IPS-15b (cell line): Measurements from ENCODE around the gene DNM3.
A peak's percentile ranks its signal among the peaks of the same experiment; 100 is the strongest.

Experiments used
- H3K27me3 ChIP-seq: one replicate; pipeline ENCODE4 v1.6.1; 2013; ENCODE audit warnings: low read length; ENCODE audit not compliant: control insufficient read depth, insufficient read depth
- H3K36me3 ChIP-seq: one replicate; pipeline ENCODE4 v1.6.1; 2013; ENCODE audit warnings: low read length; ENCODE audit not compliant: control insufficient read depth, insufficient read depth
- H3K4me1 ChIP-seq: one replicate; pipeline ENCODE4 v1.6.1; 2013; ENCODE audit warnings: mild to moderate bottlenecking, low read length; ENCODE audit not compliant: control insufficient read depth, insufficient read depth
- H3K4me3 ChIP-seq: one replicate; pipeline ENCODE4 v1.5.1; 2013; ENCODE audit warnings: low read depth, low read length
- H3K9ac ChIP-seq: one replicate; pipeline ENCODE4 v1.6.1; 2013; ENCODE audit warnings: low read depth, mild to moderate bottlenecking, low read length
- H3K9me3 ChIP-seq: one replicate; pipeline ENCODE4 v1.6.1; 2013; ENCODE audit warnings: mild to moderate bottlenecking, low read length; ENCODE audit not compliant: control insufficient read depth, insufficient read depth

The DNM3 gene

GRCh38 chr1:172394141-172394751, 552.9 kb downstream of the DNM3 start:
- Histone ChIP-seq H3K36me3 (no peaks in the 10 kb centered on the region), H3K9me3 (no peaks in the 10 kb centered on the region), H3K27me3 (no peaks in the 10 kb centered on the region), H3K4me1 (peaks cover 19% of the 10 kb centered on the region), H3K4me3 (no peak overlapping the region), H3K9ac (no peak overlapping the region)

GRCh38 chr1:172394811-172395210, 553.5 kb downstream of the DNM3 start:
- H3K4me1 ChIP-seq: peaks cover 22% of the 10 kb centered on the region
- no peaks in the 10 kb centered on the region for H3K9me3 ChIP-seq
- no peak overlapping the region for H3K4me3 ChIP-seq
- no peaks in the 10 kb centered on the region for H3K27me3 ChIP-seq
- no peaks in the 10 kb centered on the region for H3K36me3 ChIP-seq
- H3K9ac ChIP-seq: no peak overlapping the region

DNA sequence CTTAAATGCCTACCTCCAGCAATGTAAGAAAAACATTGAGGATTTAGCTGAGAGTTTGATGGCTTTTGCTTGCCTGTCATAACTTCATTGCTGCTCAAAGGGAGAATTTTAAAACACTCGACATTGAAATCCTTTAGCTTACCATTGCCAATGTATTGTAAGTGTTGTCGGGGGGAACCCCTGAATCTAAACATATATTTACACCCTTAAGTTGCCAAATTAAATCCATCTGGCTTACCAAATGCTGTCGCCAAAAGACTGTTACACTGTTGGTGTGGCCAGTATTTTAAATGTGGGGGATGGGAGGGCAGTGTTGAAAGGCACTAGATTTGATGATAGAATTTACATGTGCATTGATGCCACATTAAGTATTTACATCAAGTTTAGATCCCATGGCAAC, 554.3 kb downstream of the DNM3 start:
- no peaks in the 10 kb centered on the region for H3K36me3 ChIP-seq
- H3K4me1 ChIP-seq: peaks cover 25% of the 10 kb centered on the region
- no peak overlapping the region for H3K4me3 ChIP-seq
- no peak overlapping the region for H3K9ac ChIP-seq
- no peaks in the 10 kb centered on the region for H3K9me3 ChIP-seq
- H3K27me3 ChIP-seq: no peaks in the 10 kb centered on the region

DNA sequence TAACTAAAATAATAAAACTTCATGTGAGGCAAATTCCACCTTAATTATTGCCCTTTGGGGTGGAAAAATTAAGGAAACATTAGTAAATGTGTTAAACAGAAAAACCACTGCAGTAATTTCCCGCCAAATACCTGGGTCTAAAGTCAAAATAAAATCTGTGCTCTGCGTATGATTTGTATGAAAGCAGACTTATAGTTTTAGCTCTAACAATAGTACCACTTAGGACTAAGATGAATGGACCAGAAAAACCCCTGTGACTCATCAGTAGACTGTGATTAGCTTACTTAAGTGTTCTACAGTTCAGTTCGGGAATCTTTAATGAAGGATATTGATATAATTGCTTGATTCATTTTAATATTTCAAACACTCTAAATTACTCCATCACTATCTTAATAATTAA, 555.9 kb downstream of the DNM3 start:
- H3K9me3 ChIP-seq: no peaks in the 10 kb centered on the region
- H3K4me1 ChIP-seq: peaks cover 16% of the 10 kb centered on the region
- no peaks in the 10 kb centered on the region for H3K36me3 ChIP-seq
- H3K27me3 ChIP-seq: no peaks in the 10 kb centered on the region
- no peak overlapping the region for H3K9ac ChIP-seq
- no peak overlapping the region for H3K4me3 ChIP-seq

GRCh38 chr1:172397633-172398032, 556.3 kb downstream of the DNM3 start:
- H3K9ac ChIP-seq: no peak overlapping the region
- peaks cover 16% of the 10 kb centered on the region for H3K4me1 ChIP-seq
- no peak overlapping the region for H3K4me3 ChIP-seq
- no peaks in the 10 kb centered on the region for H3K9me3 ChIP-seq
- no peaks in the 10 kb centered on the region for H3K36me3 ChIP-seq
- H3K27me3 ChIP-seq: no peaks in the 10 kb centered on the region

- H3K27me3 ChIP-seq: no peaks in the 10 kb centered on the region
- H3K4me3 ChIP-seq: no peak overlapping the region
- no peak overlapping the region for H3K9ac ChIP-seq
- no peaks in the 10 kb centered on the region for H3K36me3 ChIP-seq
- H3K9me3 ChIP-seq: no peaks in the 10 kb centered on the region
- H3K4me1 ChIP-seq: peaks cover 16% of the 10 kb centered on the region
Measured at GRCh38 chr1:172398193-172398592, 556.9 kb downstream of the DNM3 start.

DNA sequence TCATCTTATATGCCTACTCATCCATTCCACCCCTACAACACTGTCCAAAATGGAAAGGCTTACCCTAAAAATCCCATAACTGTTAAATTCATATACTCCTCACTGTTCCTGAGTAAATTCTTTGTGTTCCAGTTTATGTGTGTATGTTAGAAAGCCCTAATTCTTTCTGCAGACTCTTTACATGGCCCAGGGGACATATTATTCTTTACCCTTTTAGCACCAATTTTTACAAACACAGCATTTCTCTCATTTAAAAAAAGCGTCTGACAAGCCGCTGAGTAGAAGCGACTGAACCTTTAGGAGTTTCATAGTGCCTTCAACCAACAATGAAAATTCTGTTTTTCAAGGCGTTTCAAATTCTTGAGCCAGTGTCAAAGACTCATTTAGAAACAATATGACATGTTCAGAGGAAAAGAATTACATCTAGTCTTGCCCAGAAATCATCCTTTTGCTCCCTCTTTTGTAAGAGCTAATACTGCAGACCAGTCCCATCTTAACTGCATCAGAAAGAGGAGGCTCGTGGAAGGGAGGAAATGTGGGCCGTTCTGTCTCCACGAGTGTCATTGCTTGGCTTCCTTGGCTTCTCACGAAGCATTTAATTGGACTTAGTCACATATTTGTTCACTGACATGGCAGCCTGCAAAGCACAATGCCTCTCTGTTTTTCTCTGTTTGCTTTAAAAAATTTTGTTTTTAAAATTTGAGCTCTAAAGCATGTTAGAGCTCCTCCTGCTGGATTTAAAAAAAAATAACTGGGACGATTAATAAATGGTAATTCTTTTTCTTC, 557.9 kb downstream of the DNM3 start:
- H3K36me3 ChIP-seq: no peaks in the 10 kb centered on the region
- H3K27me3 ChIP-seq: no peaks in the 10 kb centered on the region
- no peaks in the 10 kb centered on the region for H3K9me3 ChIP-seq
- peak overlapping the region; percentile 14 for H3K9ac ChIP-seq
- peaks cover 16% of the 10 kb centered on the region for H3K4me1 ChIP-seq
- no peak overlapping the region for H3K4me3 ChIP-seq

DNA sequence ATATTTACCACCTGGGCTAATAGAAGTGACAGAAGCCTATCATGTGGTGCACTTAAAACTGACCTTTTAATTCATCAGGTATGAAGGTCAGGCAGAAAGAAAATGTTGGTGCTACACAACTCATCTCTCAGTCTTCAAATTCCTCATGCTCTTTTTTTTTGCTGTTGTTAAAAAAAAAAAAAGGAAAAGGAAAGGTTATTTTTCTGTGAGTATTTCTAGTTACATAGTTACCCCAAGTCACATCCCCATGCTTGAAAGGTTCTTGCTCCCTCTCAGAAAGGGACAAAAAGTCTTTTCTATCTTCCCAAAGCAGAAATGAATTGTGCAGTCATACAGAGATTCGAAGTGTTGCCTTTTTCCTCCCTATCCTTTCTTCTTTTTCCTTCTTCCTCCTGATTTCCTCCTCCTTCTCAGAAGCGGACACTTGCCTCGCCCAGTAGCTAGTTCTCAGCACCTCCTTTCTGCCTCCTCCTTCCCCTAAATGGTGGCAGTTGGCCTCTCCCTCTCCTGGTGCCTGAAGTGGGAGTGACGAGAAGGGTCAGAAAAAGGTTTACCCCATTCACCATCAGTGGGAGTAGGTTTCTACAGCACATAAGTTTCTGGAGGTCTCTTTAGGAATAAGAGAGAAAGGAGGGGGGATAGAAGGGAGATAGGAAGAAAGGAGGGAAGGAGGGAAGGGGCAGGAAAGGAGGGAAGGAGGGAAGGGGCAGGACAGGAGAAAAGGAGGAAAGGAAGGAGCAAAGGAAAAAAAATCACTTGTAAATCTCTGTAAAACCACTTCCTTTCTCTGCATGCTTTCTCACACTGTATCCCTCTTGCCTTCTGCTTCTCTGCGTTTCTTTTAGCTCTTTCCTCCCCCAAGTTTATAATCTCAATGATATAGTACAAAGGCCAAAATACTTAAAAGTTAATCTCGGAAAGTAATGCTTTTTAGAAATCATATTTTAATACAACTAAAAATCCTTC, 558.7 kb downstream of the DNM3 start:
- Histone ChIP-seq H3K27me3 (no peaks in the 10 kb centered on the region), H3K4me3 (no peak overlapping the region)

GRCh38 chr1:172400722-172401105, 559.4 kb downstream of the DNM3 start:
- no peak overlapping the region for H3K9ac ChIP-seq

More for the DNA sequence above, 558.7 kb downstream of the DNM3 start:
- no peaks in the 10 kb centered on the region for H3K9me3 ChIP-seq
- H3K36me3 ChIP-seq: no peaks in the 10 kb centered on the region
- no peak overlapping the region for H3K9ac ChIP-seq
- H3K4me1 ChIP-seq: peaks cover 16% of the 10 kb centered on the region

DNA sequence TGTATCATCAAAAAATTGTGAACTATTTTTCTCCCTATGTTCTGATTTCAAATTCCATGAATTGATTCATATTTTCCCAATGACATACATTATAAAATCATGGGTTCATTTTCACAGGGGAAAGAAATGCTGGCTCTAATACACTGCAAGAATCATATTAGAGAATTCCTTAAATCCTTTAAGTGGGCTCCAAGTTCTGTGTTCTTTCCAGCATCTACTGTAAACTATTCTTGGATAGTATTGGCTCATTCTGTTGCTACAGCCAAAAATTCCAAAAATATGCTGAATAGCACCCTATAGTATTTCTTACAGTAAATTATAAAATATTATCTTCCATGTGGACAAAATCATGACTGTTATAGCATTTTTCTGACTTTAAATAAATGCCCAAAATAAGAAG, 560.2 kb downstream of the DNM3 start:
- H3K36me3 ChIP-seq: no peaks in the 10 kb centered on the region
- no peak overlapping the region for H3K4me3 ChIP-seq
- peaks cover 9% of the 10 kb centered on the region for H3K4me1 ChIP-seq
- no peaks in the 10 kb centered on the region for H3K27me3 ChIP-seq
- no peak overlapping the region for H3K9ac ChIP-seq
- H3K9me3 ChIP-seq: no peaks in the 10 kb centered on the region

More at GRCh38 chr1:172400722-172401105, 559.4 kb downstream of the DNM3 start:
- Histone ChIP-seq H3K9me3 (no peaks in the 10 kb centered on the region), H3K4me1 (peaks cover 14% of the 10 kb centered on the region), H3K4me3 (no peak overlapping the region), H3K27me3 (no peaks in the 10 kb centered on the region), H3K36me3 (no peaks in the 10 kb centered on the region)

DNA sequence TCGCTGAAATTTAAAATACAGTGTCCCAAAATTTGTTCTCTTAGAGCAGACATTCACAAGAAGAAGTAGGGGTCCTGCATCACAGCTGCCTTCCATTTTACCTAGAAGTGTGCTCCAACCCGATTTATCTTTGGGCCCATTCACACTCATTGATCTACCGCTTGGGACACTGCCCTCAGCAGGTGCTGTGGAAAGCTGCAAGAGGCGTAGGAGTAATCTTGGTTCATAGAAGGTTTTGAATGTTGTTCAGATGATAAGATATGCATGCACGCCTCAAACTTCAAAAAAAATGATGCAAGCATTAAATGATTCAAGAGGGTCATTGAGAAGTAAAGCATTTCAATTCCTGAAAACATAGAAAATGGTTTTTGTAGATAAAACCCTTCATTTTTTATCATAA, 560.6 kb downstream of the DNM3 start:
- no peak overlapping the region for H3K4me3 ChIP-seq
- H3K36me3 ChIP-seq: no peaks in the 10 kb centered on the region
- H3K4me1 ChIP-seq: peaks cover 9% of the 10 kb centered on the region
- no peak overlapping the region for H3K9ac ChIP-seq
- H3K27me3 ChIP-seq: no peaks in the 10 kb centered on the region
- no peaks in the 10 kb centered on the region for H3K9me3 ChIP-seq
